Natural killer cell (primary cell): ENCODE results near the gene GC. TPM values are rescaled to one million over a fixed set of nuclear protein-coding genes. Genes with fewer than 3 reads are reported as not detected.
A peak's percentile ranks its signal among the peaks of the same experiment; 100 is the strongest.

Source experiments
- ATAC-seq, 3 donors: fragments of 150-1000 bp in 2 of 3; fragments of 200-7000 bp in 1 of 3; cut with Tn5 transposase; 1 replicate in 1 of 3; 2 replicates in 2 of 3; pipeline ENCODE4 v1.10.0; 2021; ENCODE audit warnings: mild to moderate bottlenecking in 2 of 3, moderate library complexity in 2 of 3
- DNase-seq, 2 donors: peaks; one replicate each; pipeline versions ENCODE4 v3.0.0 to v3.0.0-alpha.2; 2013 to 2021; ENCODE audit warnings: mixed read lengths in 1 of 2
- H3K27ac ChIP-seq: one replicate; pipeline ENCODE4 v1.5.1; 2013; ENCODE audit warnings: mild to moderate bottlenecking, low read length
- H3K27me3 ChIP-seq: one replicate; pipeline ENCODE4 v1.6.1; 2013; ENCODE audit warnings: low read length; ENCODE audit not compliant: control insufficient read depth, insufficient read depth
- H3K36me3 ChIP-seq: one replicate; pipeline ENCODE4 v1.6.1; 2013; ENCODE audit warnings: low read length; ENCODE audit not compliant: control insufficient read depth, insufficient read depth
- H3K4me1 ChIP-seq: one replicate; pipeline ENCODE4 v1.6.1; 2013; ENCODE audit warnings: low read length; ENCODE audit not compliant: control insufficient read depth, insufficient read depth
- H3K4me3 ChIP-seq: one replicate; pipeline ENCODE4 v1.5.1; 2013; ENCODE audit warnings: low read length
- H3K9me3 ChIP-seq: one replicate; pipeline ENCODE4 v1.6.1; 2013; ENCODE audit warnings: low read length; ENCODE audit not compliant: control insufficient read depth, insufficient read depth
- H3K27ac Mint-ChIP-seq, 2 donors: one replicate each; pipeline ENCODE4 v1.8.0; 2022; ENCODE audit warnings: mild to moderate bottlenecking in 2 of 2, mixed read lengths in 2 of 2, moderate library complexity in 1 of 2
- H3K27me3 Mint-ChIP-seq, 2 donors: one replicate each; pipeline ENCODE4 v1.8.0; 2022; ENCODE audit warnings: low read depth in 2 of 2, mixed read lengths in 2 of 2
- H3K36me3 Mint-ChIP-seq: one replicate; pipeline ENCODE4 v1.8.0; 2022; ENCODE audit warnings: mixed read lengths
- H3K4me1 Mint-ChIP-seq, 2 donors: one replicate each; pipeline ENCODE4 v1.8.0; 2022; ENCODE audit warnings: mixed read lengths in 2 of 2
- H3K4me3 Mint-ChIP-seq: one replicate; pipeline ENCODE4 v1.8.0; 2022; ENCODE audit warnings: mild to moderate bottlenecking, moderate library complexity, mixed read lengths
- H3K9me3 Mint-ChIP-seq, 2 donors: one replicate each; pipeline ENCODE4 v1.8.0; 2022; ENCODE audit warnings: mixed read lengths in 2 of 2
- WGBS: methylation state at CpG from one replicate; pipeline ENCODE4 v1.1.7; 2013; ENCODE audit warnings: missing lambda C conversion rate; ENCODE audit not compliant: insufficient coverage; 5-methylcytosine and 5-hydroxymethylcytosine counted together
- intact Hi-C: fragments of 100-400 bp; cut with micrococcal nuclease; formaldehyde crosslinking; loops from one replicate; pipeline ENCODE4 v1.14.2; 2022
- total RNA-seq, 4 donors: library from RNA; stranded (reverse); fragments of 120-200 nt in 1 of 4; gene quantifications; one replicate each; pipeline versions ENCODE4 v1.2.3 to v1.2.4, GENCODE V29; 2013 to 2022
- TF ChIP-seq, protein P1 (sequence below): fragments of 200-600 bp; IDR thresholded peaks from one replicate; pipeline ENCODE4 v1.8.0; 2022; ENCODE audit warnings: antibody characterized with exemption

The GC gene
- total RNA-seq, 3 donors from 2014 or later (not counting 1 experiment from before 2014, with no cell fraction given): not detected

DNA sequence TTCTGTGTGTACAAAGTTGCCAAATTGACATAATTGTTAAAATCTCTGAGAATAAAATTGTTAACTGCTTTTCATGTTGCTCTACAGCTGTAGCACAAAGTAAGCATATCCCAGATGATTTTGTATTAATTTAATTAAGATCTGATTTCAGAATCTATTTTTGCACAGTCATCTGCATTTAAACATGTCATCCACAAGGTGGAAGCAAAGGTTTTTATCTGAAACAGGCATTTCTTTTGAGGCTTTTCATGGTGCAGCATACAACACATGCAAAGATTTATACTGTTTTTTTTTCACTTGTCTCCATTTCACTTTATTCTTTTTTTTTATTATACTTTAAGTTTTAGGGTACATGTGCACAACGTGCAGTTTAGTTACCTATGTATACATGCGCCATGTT, 51.2 kb downstream of the GC start:
- H3K4me1 ChIP-seq: no peaks in the 10 kb centered on the region
- H3K27ac ChIP-seq: no peak overlapping the region
- WGBS: 83% methylated on average over 2 of the region's 2 CpGs
- Mint-ChIP-seq H3K36me3 (no peaks in the 10 kb centered on the region), H3K9me3 (no peaks in the 10 kb centered on the region), H3K4me3 (no peak overlapping the region), H3K27ac (no peak overlapping the region), H3K27me3 (peaks cover 7 to 8% of the 10 kb centered on the region in 2 donors), H3K4me1 (no peaks in the 10 kb centered on the region)
- no peak for DNase-seq
- TF ChIP-seq, protein P1, sequence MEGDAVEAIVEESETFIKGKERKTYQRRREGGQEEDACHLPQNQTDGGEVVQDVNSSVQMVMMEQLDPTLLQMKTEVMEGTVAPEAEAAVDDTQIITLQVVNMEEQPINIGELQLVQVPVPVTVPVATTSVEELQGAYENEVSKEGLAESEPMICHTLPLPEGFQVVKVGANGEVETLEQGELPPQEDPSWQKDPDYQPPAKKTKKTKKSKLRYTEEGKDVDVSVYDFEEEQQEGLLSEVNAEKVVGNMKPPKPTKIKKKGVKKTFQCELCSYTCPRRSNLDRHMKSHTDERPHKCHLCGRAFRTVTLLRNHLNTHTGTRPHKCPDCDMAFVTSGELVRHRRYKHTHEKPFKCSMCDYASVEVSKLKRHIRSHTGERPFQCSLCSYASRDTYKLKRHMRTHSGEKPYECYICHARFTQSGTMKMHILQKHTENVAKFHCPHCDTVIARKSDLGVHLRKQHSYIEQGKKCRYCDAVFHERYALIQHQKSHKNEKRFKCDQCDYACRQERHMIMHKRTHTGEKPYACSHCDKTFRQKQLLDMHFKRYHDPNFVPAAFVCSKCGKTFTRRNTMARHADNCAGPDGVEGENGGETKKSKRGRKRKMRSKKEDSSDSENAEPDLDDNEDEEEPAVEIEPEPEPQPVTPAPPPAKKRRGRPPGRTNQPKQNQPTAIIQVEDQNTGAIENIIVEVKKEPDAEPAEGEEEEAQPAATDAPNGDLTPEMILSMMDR: no peak
- H3K4me3 ChIP-seq: no peak overlapping the region
- ATAC-seq: no peak
- intact Hi-C loops: no loop called here
- no peaks in the 10 kb centered on the region for H3K27me3 ChIP-seq
- H3K9me3 ChIP-seq: no peaks in the 10 kb centered on the region
- no peaks in the 10 kb centered on the region for H3K36me3 ChIP-seq

DNA sequence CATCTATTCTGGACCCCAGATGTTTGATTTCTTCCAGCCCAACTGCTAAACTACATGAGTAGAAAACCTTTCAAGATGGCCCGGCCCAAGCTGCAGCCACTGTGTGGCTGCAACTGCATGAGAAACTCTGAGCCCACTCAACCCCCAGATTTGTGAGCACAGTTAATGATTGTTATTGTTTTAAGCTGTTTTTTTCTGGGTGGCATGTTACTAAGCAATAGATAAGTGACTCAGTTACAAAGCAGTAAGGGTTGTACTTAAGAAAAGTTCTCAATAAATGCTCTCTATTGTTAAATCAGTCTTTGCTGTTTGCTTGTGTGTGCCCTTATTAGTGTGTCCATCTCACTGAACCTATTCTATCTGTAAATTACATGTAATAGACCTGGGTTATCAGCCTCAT, 51.8 kb downstream of the GC start:
- H3K9me3 ChIP-seq: no peaks in the 10 kb centered on the region
- H3K4me3 ChIP-seq: no peak overlapping the region
- intact Hi-C loops: no loop called here
- Mint-ChIP-seq H3K36me3 (no peaks in the 10 kb centered on the region), H3K4me1 (no peaks in the 10 kb centered on the region), H3K4me3 (no peak overlapping the region), H3K9me3 (no peaks in the 10 kb centered on the region), H3K27me3 (peaks cover 8 to 9% of the 10 kb centered on the region in 2 donors), H3K27ac (no peak overlapping the region)
- H3K36me3 ChIP-seq: no peaks in the 10 kb centered on the region
- ATAC-seq (no peak), DNase-seq (no peak)
- no CpG with 5 or more reads among the region's 1 CpG for whole genome bisulfite sequencing
- H3K27ac ChIP-seq: no peak overlapping the region
- no peaks in the 10 kb centered on the region for H3K27me3 ChIP-seq
- TF ChIP-seq, protein P1: no peak
- no peaks in the 10 kb centered on the region for H3K4me1 ChIP-seq

DNA sequence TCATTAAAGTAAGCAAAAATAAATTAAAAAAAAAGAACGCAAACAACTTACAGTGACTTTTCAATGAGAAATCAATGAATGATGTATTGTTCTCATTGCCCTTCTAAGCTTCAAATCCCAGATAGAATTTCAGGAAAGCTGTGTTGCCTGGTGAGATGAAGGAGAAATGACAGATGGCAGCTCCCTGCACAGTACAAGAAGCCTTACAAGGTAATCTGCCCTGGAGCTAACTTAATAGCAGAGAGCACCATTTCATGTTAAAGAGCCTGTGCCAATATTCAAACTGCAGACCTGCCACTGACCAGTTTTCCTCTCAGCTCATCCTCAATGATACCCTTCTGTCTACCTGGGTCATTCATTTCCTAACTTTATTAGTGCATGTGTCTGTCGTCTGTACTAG, 54.0 kb downstream of the GC start:
- H3K9me3 ChIP-seq: no peaks in the 10 kb centered on the region
- Mint-ChIP-seq H3K9me3 (no peaks in the 10 kb centered on the region), H3K36me3 (no peaks in the 10 kb centered on the region), H3K27me3 (peaks cover 8 to 29% of the 10 kb centered on the region in 2 donors), H3K4me1 (no peaks in the 10 kb centered on the region), H3K4me3 (no peak overlapping the region), H3K27ac (no peak overlapping the region)
- H3K27ac ChIP-seq: no peak overlapping the region
- intact Hi-C loops: no loop called here
- H3K27me3 ChIP-seq: no peaks in the 10 kb centered on the region
- no peaks in the 10 kb centered on the region for H3K4me1 ChIP-seq
- TF ChIP-seq, protein P1: no peak
- no peak for DNase-seq
- no peaks in the 10 kb centered on the region for H3K36me3 ChIP-seq
- ATAC-seq: no peak
- no CpG with 5 or more reads among the region's 2 CpGs for WGBS
- H3K4me3 ChIP-seq: no peak overlapping the region

DNA sequence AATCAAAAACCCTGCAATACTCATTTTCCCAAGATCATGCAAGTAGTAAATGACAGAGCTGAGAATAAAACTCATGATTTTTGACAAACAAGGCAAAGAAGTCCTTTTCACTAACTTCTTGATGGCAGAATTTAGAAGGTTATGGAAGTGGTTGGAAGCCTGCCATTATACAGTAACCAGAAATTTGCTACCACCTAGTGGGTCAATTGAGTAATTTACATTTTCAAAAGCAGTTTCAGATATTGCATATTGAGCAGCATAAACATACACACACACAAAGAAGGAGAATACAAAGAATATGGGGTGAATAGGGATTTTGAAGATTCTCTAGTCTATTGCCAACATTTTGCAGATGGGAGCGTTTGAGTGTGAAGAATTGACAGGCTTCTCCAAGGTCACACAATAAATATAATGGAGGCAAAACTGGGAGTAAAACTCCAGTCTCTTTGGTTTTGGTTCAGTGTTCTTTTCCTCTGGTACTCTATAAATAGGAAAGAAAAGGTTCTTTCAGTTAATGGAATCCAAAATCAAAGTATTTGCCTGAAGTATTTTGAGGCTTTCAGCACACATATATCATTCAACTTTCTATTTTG, 70.2 kb downstream of the GC start:
- DNase-seq (peak in 1 of 2 donors; percentile 56), ATAC-seq (peak; percentile 41 to 65 (median 59))
- WGBS: 71% methylated on average over 1 of the region's 1 CpG
- H3K9me3 Mint-ChIP-seq: no peaks in the 10 kb centered on the region
- Histone ChIP-seq H3K27me3 (no peaks in the 10 kb centered on the region), H3K27ac (no peak overlapping the region), H3K4me1 (no peaks in the 10 kb centered on the region), H3K4me3 (no peak overlapping the region), H3K9me3 (no peaks in the 10 kb centered on the region), H3K36me3 (no peaks in the 10 kb centered on the region)
- TF ChIP-seq, protein P1: peak; percentile 55
- H3K36me3 Mint-ChIP-seq: no peaks in the 10 kb centered on the region
- H3K4me3 Mint-ChIP-seq: no peak overlapping the region
- intact Hi-C loops: loop anchor here (1.0 to 5.0 kb wide), 7 partner anchors 442 to 1112 kb away; no protein-coding TSS in a partner anchor
- H3K27ac Mint-ChIP-seq: no peak overlapping the region
- H3K27me3 Mint-ChIP-seq: peaks cover 3 to 28% of the 10 kb centered on the region in 2 donors
- no peaks in the 10 kb centered on the region for H3K4me1 Mint-ChIP-seq
